AG09319 (cell line): ENCODE results near the gene ACOT4.

ENCODE experiments used
- DNase-seq: peaks from one replicate; pipeline ENCODE4 v3.0.0-alpha.2; 2010; ENCODE audit warnings: low read depth; ENCODE audit errors: extremely low read depth
- CTCF ChIP-seq: IDR thresholded peaks from 2 replicates; pipeline ENCODE4 v1.5.1; 2011; ENCODE audit warnings: low read depth, mild to moderate bottlenecking, inconsistent platforms, low read length, moderate library complexity

The ACOT4 gene

GRCh38 chr14:73640796-73641365 lies 49.2 kb downstream of the ACOT4 start:
- no peak for TF ChIP-seq CTCF
- no peak for DNase-seq

- TF ChIP-seq CTCF, result no peak
Measured at GRCh38 chr14:73644531-73645247, 53.0 kb downstream of the ACOT4 start, which contains the start of gene DNAL1. TSS of gene DNAL1 (plus strand) at chr14:73644986. CDS start at chr14:73645040, 54 bp downstream.

GRCh38 chr14:73645248-73645610 lies 53.6 kb downstream of the ACOT4 start:
- TF ChIP-seq CTCF, result no peak
- DNase-seq, result no peak

More at GRCh38 chr14:73644531-73645247, 53.0 kb downstream of the ACOT4 start, which contains the start of gene DNAL1:
- peak; percentile 74 for DNase-seq
